Loucy (cell line): Measurements from ENCODE around the gene CLSTN2.

Source experiments
- H2AFZ ChIP-seq: fragments of 200-600 bp; sonication (generic); 2 replicates; pipeline ENCODE4 v1.6.0; 2016; ENCODE audit warnings: antibody characterized with exemption, mild to moderate bottlenecking, low read length, moderate library complexity
- H3F3A ChIP-seq: fragments of 200-600 bp; 2 replicates; pipeline ENCODE4 v1.6.0; 2016; ENCODE audit warnings: antibody characterized with exemption, low read depth, mild to moderate bottlenecking
- H3K27me3 ChIP-seq: fragments of 200-600 bp; sonication (generic); 2 replicates; pipeline ENCODE4 v1.6.1; 2014; ENCODE audit warnings: low read length, mild to moderate bottlenecking; ENCODE audit not compliant: insufficient read depth, poor library complexity, severe bottlenecking
- H3K36me3 ChIP-seq: fragments of 200-600 bp; sonication (generic); 2 replicates; pipeline ENCODE4 v1.6.1; 2016; ENCODE audit warnings: low read length; ENCODE audit not compliant: insufficient read depth
- H3K4me1 ChIP-seq: fragments of 200-600 bp; sonication (generic); 2 replicates; pipeline ENCODE4 v1.5.1; 2014; ENCODE audit warnings: low read length, mild to moderate bottlenecking; ENCODE audit not compliant: insufficient read depth, poor library complexity, severe bottlenecking
- H3K4me2 ChIP-seq: fragments of 200-600 bp; sonication (generic); 2 replicates; pipeline ENCODE4 v1.6.0; 2014; ENCODE audit warnings: antibody characterized with exemption, low read length, low read depth, mild to moderate bottlenecking; ENCODE audit not compliant: poor library complexity, severe bottlenecking
- H3K4me3 ChIP-seq: fragments of 200-600 bp; sonication (generic); 2 replicates; pipeline ENCODE4 v1.5.1; 2014; ENCODE audit warnings: low read length, mild to moderate bottlenecking, mixed read lengths; ENCODE audit not compliant: poor library complexity, severe bottlenecking
- H3K79me2 ChIP-seq: fragments of 200-600 bp; sonication (generic); 2 replicates; pipeline ENCODE4 v1.6.1; 2014; ENCODE audit warnings: low read length; ENCODE audit not compliant: insufficient read depth
- H3K9ac ChIP-seq: fragments of 200-600 bp; sonication (generic); 2 replicates; pipeline ENCODE4 v1.6.0; 2014; ENCODE audit warnings: mild to moderate bottlenecking, low read depth, low read length, moderate library complexity; ENCODE audit not compliant: poor library complexity, severe bottlenecking
- H3K9me2 ChIP-seq: fragments of 200-600 bp; sonication (generic); replicated peaks from 2 replicates; pipeline ENCODE4 v1.6.1; 2016; ENCODE audit warnings: low read depth, low read length, mixed read lengths
- H3K9me3 ChIP-seq: fragments of 200-600 bp; sonication (generic); 2 replicates; pipeline ENCODE4 v1.6.1; 2014; ENCODE audit warnings: mild to moderate bottlenecking, antibody characterized with exemption, low read length, low read depth; ENCODE audit not compliant: insufficient read depth
- H4K20me1 ChIP-seq: fragments of 200-600 bp; sonication (generic); 2 replicates; pipeline ENCODE4 v1.6.0; 2014; ENCODE audit warnings: antibody characterized with exemption, low read length, mild to moderate bottlenecking; ENCODE audit not compliant: insufficient read depth, poor library complexity, severe bottlenecking
- CTCF ChIP-seq: fragments of 200-600 bp; sonication (generic); conservative IDR thresholded peaks from 2 replicates; pipeline ENCODE4 v1.5.1; 2014; ENCODE audit warnings: mild to moderate bottlenecking, antibody characterized with exemption, low read length
- EZH2phosphoT487 ChIP-seq: fragments of 200-600 bp; IDR thresholded peaks from 2 replicates; pipeline ENCODE4 v1.6.1; 2018; ENCODE audit warnings: antibody characterized with exemption, mild to moderate bottlenecking, moderate library complexity, borderline replicate concordance

The CLSTN2 gene

GRCh38 chr3:140522653-140523380 lies 587.8 kb downstream of the CLSTN2 start:
- TF ChIP-seq CTCF (no peak), EZH2phosphoT487 (no peak)
- Histone ChIP-seq H3K4me3 (no peak overlapping the region), H3K79me2 (no peaks in the 10 kb centered on the region), H3K36me3 (no peaks in the 10 kb centered on the region), H3K4me1 (no peaks in the 10 kb centered on the region), H2AFZ (no peak overlapping the region), H3K9me2 (no peaks in the 10 kb centered on the region), H3K9me3 (no peaks in the 10 kb centered on the region), H3K9ac (no peak overlapping the region), H3K4me2 (no peak overlapping the region), H3K27me3 (no peaks in the 10 kb centered on the region), H4K20me1 (no peaks in the 10 kb centered on the region), H3F3A (no peaks in the 10 kb centered on the region)

GRCh38 chr3:140523600-140523999 lies 588.6 kb downstream of the CLSTN2 start:
- Histone ChIP-seq H2AFZ (no peak overlapping the region), H3K4me2 (no peak overlapping the region), H4K20me1 (no peaks in the 10 kb centered on the region), H3K4me1 (no peaks in the 10 kb centered on the region), H3K36me3 (no peaks in the 10 kb centered on the region), H3K79me2 (no peaks in the 10 kb centered on the region), H3K9me2 (no peaks in the 10 kb centered on the region), H3F3A (no peaks in the 10 kb centered on the region), H3K4me3 (no peak overlapping the region), H3K9me3 (no peaks in the 10 kb centered on the region), H3K27me3 (no peaks in the 10 kb centered on the region), H3K9ac (no peak overlapping the region)
- TF ChIP-seq CTCF (no peak), EZH2phosphoT487 (no peak)

- no peaks in the 10 kb centered on the region for H3K9me2 ChIP-seq
- H2AFZ ChIP-seq, result no peak overlapping the region
- H3K27me3 ChIP-seq, result no peaks in the 10 kb centered on the region
- H3F3A ChIP-seq, result no peaks in the 10 kb centered on the region
- H3K9ac ChIP-seq, result no peak overlapping the region
- no peaks in the 10 kb centered on the region for H4K20me1 ChIP-seq
- H3K4me1 ChIP-seq, result no peaks in the 10 kb centered on the region
- no peaks in the 10 kb centered on the region for H3K79me2 ChIP-seq
- H3K4me3 ChIP-seq, result no peak overlapping the region
- H3K36me3 ChIP-seq, result no peaks in the 10 kb centered on the region
- H3K9me3 ChIP-seq, result no peaks in the 10 kb centered on the region
- no peak overlapping the region for H3K4me2 ChIP-seq
- TF ChIP-seq CTCF, result no peak
- no peak for TF ChIP-seq EZH2phosphoT487
These were observed 592.2 kb downstream of the CLSTN2 start for GRCh38 chr3:140527156-140527555.
